Liver (tissue), 3 donors: Measurements from ENCODE around the gene FGF10.

Experiments used
- CTCF ChIP-seq: fragments of 150-350 bp; IDR thresholded peaks from 2 replicates; pipeline ENCODE4 v1.5.1; 2017; ENCODE audit warnings: improper control_type of control experiment, low read depth, low read length; ENCODE audit not compliant: missing input control
- TF ChIP-seq, protein P1 (sequence below): IDR thresholded peaks from 2 replicates; pipeline ENCODE4 v1.6.1; 2016; ENCODE audit warnings: antibody characterized with exemption
- donor health status: healthy.
- donor health status: healthy.

DNA sequence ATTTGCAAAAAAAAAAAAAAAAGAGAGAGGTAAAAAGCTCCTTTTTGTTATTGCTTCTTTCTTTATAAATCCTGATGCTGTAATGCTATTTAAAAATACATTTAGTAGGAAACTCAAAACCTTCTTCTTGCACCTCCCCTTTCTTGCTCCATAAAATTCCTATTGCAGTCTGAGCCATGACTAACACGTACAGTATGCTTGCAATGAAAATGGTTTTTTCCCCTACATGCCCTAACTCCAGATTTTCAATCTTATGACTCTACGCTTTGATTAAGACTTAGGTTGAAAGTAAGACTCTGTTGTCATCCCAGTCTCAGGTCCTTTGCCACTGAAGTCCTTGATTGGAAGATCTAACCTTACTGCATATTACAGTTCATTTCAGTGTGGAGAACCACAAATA lies 23.9 kb downstream of the FGF10 start:
- no peak for TF ChIP-seq CTCF
- TF ChIP-seq, protein P1, sequence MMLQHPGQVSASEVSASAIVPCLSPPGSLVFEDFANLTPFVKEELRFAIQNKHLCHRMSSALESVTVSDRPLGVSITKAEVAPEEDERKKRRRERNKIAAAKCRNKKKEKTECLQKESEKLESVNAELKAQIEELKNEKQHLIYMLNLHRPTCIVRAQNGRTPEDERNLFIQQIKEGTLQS, result no peak
